ENCODE results near the gene TSC2.
"Not testable (repeated sequence)": the region's sequence is repeated elsewhere in the genome, so short reads cannot be mapped to it uniquely, and the experiment has no call there.

The TSC2 gene

DNA sequence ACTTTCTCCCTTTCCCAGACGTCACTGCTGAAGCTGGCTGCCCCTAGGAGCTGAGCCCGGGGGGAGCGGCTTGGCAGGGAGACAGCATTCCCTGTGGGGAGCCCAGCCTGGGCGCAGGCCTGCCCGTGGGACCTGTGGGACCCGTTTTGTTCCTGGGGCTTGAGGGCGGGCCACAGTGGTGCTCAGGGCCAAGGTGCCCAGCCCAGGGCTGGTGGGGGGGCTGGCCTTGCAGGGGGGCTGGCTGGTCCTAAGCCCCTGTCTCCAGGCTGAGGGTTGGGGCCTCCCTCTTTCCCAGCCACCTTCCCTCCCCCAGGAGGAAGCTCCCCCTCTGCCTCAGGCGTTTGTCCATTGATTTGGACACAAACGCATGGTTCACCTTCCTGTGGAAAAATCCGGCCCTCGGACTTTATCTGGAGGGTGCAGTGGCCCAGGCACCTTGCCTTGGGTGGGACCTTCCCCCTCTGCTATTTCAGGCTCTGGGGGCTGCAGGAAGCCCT is 16.7 kb upstream of the TSC2 start:
- DNase-seq (ENCODE audit: low read depth): no peak
- TF ChIP-seq, protein P1, sequence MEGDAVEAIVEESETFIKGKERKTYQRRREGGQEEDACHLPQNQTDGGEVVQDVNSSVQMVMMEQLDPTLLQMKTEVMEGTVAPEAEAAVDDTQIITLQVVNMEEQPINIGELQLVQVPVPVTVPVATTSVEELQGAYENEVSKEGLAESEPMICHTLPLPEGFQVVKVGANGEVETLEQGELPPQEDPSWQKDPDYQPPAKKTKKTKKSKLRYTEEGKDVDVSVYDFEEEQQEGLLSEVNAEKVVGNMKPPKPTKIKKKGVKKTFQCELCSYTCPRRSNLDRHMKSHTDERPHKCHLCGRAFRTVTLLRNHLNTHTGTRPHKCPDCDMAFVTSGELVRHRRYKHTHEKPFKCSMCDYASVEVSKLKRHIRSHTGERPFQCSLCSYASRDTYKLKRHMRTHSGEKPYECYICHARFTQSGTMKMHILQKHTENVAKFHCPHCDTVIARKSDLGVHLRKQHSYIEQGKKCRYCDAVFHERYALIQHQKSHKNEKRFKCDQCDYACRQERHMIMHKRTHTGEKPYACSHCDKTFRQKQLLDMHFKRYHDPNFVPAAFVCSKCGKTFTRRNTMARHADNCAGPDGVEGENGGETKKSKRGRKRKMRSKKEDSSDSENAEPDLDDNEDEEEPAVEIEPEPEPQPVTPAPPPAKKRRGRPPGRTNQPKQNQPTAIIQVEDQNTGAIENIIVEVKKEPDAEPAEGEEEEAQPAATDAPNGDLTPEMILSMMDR (IDR thresholded peaks at IDR 0.05; ENCODE audit: control insufficient read depth, extremely low read depth, insufficient read depth): no peak
- no peak overlapping the region for H3K4me3 ChIP-seq (ENCODE audit: low read depth, low read length)

DNA sequence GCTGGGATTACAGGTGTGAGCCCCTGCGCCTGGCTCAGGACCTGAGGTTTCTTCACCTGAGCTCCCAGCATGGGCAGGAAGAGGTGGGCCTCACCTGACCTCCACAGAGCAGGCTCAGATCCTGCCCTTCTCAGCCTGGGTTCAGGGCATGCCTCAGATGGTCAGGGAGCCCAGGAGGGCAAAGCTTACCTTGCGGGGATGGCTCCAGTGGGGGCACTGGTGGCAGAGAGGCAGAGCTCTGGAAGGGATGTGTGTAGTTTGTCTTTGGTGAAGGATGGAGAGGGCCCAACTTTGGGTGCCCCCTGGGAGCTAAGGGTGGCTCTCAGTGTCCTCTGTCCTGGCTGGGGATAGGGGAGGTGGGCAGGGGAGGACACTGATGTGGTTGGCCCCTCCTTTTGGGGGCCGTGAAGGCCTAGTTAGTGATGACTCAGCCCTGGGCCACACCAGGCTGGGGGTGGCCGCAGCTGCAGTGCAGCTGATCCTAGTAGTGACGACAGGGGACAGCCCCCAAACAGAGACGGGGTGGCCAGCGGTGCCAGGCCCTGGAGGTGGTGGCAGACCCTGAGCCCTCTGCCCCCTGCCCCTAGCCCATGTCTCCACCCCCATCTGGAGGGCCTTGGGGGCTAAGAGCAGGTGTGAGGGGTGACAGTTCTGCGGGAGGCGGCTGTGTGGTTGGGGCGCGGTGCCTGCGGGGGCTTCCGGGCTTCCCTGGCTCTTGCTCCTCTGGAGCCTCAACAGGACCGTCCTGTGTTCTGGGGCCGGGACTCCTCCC is 15.3 kb upstream of the TSC2 start:
- H3K4me3 ChIP-seq (ENCODE audit: low read depth, low read length): no peak overlapping the region
- DNase-seq (ENCODE audit: low read depth): no peak
- TF ChIP-seq, protein P1 (IDR thresholded peaks at IDR 0.05; ENCODE audit: control insufficient read depth, extremely low read depth, insufficient read depth): no peak

DNA sequence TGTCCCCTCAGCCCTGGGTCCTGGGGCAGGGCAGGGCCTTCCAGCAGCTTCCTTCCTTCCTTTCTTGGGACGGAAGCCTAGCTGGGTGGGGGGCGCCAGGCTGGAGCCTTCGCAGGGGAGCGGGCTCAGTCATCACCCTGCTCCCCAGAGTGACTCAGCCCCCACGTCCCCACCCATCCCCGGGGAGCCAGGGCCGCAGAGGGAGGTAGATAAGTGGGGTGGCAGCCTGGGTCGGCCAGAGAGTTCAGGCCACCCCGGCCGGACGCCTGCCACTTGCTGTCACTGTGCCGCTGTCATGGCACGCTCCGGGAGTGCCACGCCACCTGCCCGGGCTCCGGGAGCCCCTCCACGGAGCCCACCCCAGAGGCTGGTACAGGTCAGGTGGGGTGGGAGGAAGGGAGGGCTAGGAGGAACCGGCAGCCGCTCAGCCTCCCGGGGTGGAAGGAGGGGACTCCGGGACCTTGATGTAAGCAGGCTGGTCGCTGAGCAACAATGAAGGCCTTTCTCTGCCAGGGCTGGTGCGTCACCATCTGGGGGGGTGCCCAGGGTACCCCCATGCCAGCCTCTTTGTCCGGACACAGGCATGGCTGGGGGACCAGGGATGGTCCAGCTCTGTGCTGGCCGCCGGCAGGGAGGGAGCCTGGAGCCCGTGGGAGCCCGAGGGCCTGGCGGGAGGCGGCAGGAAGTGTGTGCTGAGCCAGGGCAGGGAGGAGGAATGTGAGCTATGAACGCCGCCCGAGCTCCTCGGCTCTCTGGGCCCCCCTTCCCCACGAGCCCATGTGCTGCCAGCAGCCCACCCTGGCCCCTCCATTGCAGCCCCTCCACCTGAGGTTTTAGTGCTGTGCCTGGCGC is 14.5 kb upstream of the TSC2 start:
- no peak for DNase-seq (ENCODE audit: low read depth)
- TF ChIP-seq, protein P1 (IDR thresholded peaks at IDR 0.05; ENCODE audit: control insufficient read depth, extremely low read depth, insufficient read depth): no peak
- no peak overlapping the region for H3K4me3 ChIP-seq (ENCODE audit: low read depth, low read length)

DNA sequence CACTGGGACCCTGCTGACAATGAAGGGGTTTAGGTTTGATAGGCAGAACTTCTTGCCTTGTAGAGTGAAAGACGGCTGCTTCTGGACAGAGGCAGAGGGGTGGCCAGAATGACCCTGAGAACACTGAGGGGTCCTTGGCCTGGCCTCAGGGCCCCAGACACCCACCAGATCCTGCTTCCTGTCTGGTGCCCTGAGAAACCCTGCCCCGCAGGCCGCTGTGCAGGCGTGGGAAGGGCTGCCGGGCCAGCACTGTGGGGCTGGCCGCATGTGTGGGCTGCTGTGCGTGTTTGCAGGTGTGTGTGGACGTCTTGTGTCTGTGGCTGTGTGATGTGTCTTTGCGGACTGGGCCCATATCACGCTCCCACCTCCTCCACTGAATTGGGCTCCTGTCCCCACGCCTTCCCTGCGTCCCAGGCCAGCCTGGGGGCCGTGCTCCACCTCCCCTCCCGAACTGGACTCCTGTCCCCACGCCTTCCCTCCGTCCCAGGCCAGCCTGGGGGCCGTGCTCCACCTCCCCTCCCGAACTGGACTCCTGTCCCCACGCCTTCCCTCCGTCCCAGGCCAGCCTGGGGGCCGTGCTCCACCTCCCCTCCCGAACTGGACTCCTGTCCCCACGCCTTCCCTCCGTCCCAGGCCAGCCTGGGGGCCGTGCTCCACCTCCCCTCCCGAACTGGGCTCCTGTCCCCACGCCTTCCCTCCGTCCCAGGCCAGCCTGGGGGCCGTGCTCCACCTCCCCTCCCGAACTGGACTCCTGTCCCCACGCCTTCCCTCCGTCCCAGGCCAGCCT is 13.7 kb upstream of the TSC2 start:
- not testable (repeated sequence) for DNase-seq (ENCODE audit: low read depth); H3K4me3 ChIP-seq (ENCODE audit: low read depth, low read length)

DNA sequence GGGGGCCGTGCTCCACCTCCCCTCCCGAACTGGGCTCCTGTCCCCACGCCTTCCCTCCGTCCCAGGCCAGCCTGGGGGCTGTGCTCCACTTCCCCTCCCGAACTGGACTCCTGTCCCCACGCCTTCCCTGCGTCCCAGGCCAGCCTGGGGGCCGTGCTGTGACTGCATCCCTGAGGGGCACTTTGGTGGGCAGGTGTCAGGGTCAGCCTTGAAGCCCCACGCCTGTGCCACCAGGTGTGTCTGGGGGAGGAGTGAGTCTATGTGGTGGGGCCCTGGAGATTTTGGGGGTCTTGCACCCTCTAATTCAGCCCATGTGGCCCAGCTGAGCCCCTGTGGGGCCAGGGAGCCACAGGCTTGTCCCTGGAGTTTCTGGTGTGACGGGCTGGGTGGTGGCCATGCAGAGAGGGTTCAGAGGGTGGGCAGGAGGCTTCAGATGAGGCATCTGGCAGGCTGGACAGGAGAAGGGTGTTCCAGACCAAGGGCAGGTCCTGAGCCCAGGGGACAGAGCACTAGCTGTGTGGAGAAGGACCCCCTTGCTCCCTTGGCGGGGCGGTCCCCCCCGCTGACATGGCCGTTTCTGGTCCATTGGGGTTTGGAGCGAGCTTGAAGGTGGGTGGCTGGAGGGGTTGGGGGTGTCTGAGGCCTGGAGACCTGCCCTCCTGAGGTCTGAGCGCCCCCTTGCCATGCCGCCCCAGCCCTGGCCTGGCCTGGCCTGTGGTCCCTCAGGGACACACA is 12.9 kb upstream of the TSC2 start:
- H3K4me3 ChIP-seq (ENCODE audit: low read depth, low read length): no peak overlapping the region
- TF ChIP-seq, protein P1 (IDR thresholded peaks at IDR 0.05; ENCODE audit: control insufficient read depth, extremely low read depth, insufficient read depth): no peak
- DNase-seq (ENCODE audit: low read depth): no peak

DNA sequence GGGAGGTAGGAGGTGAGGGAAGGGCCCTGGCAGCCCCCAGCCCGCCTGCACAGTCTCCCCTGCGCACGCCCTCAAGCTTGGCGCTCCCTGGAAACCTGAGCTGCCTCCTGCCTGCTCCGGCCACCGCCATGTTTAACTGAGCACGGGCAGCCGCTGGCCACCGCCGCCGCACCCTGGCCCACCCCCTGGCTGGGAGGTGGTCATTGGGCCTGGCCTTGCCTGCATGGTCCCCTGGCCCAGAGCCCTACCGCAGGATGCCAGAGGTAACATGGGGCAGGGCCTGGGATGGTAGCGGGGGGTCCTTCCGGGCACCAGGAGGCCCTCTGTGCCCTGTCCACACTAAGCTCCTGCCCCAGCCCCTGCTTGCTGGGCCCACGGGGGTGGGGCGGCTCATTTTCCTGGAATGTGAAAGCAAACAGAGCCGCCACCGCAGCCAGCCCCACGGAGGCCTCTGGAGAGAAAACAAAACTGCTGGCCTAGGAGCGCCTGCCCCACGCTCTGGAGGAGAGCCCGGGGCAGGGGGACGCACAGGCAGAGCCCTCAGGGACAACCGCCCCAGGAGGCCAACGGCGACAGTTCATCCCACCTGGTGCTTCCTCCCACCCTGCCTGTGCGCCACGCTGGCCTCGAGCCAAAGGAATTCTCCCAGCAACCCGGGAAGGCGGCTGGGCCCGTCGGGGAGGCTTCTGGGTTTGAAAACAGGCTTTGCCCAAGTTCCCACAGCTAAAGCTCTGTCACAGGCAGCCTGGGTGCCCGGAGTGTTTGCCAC is 12.2 kb upstream of the TSC2 start:
- DNase-seq (ENCODE audit: low read depth): no peak

More for the DNA sequence above, 12.2 kb upstream of the TSC2 start:
- TF ChIP-seq, protein P1 (IDR thresholded peaks at IDR 0.05; ENCODE audit: control insufficient read depth, extremely low read depth, insufficient read depth): no peak
- no peak overlapping the region for H3K4me3 ChIP-seq (ENCODE audit: low read depth, low read length)
